GM12873 (cell line): ENCODE data around the gene SLC38A6.

ENCODE experiments used
- CTCF ChIP-seq: IDR thresholded peaks from 2 replicates; pipeline ENCODE4 v1.5.1; 2012; ENCODE audit warnings: low read depth, mild to moderate bottlenecking, moderate library complexity, low read length, control low read depth; ENCODE audit not compliant: insufficient read depth; ENCODE audit errors: missing control alignments

Gene SLC38A6

GRCh38 chr14:60968099-60968498 lies 12.9 kb upstream of the SLC38A6 start:
- TF ChIP-seq CTCF: no peak

GRCh38 chr14:60968671-60969070 lies 12.4 kb upstream of the SLC38A6 start:
- no peak for TF ChIP-seq CTCF

- no peak for TF ChIP-seq CTCF
These were observed 10.9 kb upstream of the SLC38A6 start for GRCh38 chr14:60970146-60970545.

- TF ChIP-seq CTCF: no peak
These were observed 9.8 kb upstream of the SLC38A6 start for GRCh38 chr14:60971271-60971670.

GRCh38 chr14:60972295-60972694 lies 8.8 kb upstream of the SLC38A6 start:
- no peak for TF ChIP-seq CTCF

GRCh38 chr14:60973070-60973469 lies 8.0 kb upstream of the SLC38A6 start:
- TF ChIP-seq CTCF: no peak

- no peak for TF ChIP-seq CTCF
These were observed 6.9 kb upstream of the SLC38A6 start for GRCh38 chr14:60974090-60974651.
